ENCODE measurements around the gene MC2R.
A peak's percentile ranks its signal among the peaks of the same experiment; 100 is the strongest.

MC2R gene

GRCh38 chr18:13915995-13916431, 677 bp upstream of the MC2R start:
- DNase-seq (ENCODE audit: insufficient read length) = no peak
- no peak for TF ChIP-seq POLR2AphosphoS5 (IDR thresholded peaks at IDR 0.05; ENCODE audit: low read depth, low read length)
- TF ChIP-seq TAF1 (IDR thresholded peaks at IDR 0.05; ENCODE audit: borderline replicate concordance, low read depth, low read length) = no peak
- TF ChIP-seq POLR2A (IDR thresholded peaks at IDR 0.05; ENCODE audit: low read depth, low read length) = no peak
- no peak for FAIRE-seq

DNA sequence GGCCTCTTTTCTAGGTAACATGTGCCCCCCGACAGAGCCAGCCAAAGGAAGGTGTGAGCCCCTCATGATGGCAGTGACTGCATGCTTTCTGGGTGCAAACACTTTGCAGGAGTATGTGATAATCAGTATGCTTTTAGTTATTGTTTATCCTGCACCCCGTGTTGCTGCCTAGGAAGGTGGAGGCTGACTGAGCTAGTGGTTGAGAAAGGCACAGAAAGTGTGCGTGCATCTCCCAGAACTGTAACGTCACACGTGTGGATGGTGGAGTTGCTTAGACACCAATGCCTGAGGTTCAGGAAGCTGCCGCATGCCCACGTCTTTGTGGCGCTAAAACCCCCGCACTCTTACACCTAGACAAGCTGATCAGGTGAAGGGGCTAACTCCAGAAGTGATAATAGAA, 580 bp downstream of the MC2R start:
- no peak for FAIRE-seq
- DNase-seq (ENCODE audit: insufficient read length) = no peak
- no peak for TF ChIP-seq POLR2A (IDR thresholded peaks at IDR 0.05; ENCODE audit: low read depth, low read length)
- no peak for TF ChIP-seq POLR2AphosphoS5 (IDR thresholded peaks at IDR 0.05; ENCODE audit: low read depth, low read length)
- no peak for TF ChIP-seq TAF1 (IDR thresholded peaks at IDR 0.05; ENCODE audit: borderline replicate concordance, low read depth, low read length)

- FAIRE-seq = no peak
- DNase-seq (ENCODE audit: insufficient read length) = no peak
- TF ChIP-seq POLR2AphosphoS5 (IDR thresholded peaks at IDR 0.05; ENCODE audit: low read depth, low read length) (no peak), TAF1 (IDR thresholded peaks at IDR 0.05; ENCODE audit: borderline replicate concordance, low read depth, low read length) (no peak), POLR2A (IDR thresholded peaks at IDR 0.05; ENCODE audit: low read depth, low read length) (no peak)
Measured at GRCh38 chr18:13914170-13914569, 1.2 kb downstream of the MC2R start.

GRCh38 chr18:13913205-13913604, 2.1 kb downstream of the MC2R start:
- DNase-seq (ENCODE audit: insufficient read length) = no peak
- TF ChIP-seq TAF1 (IDR thresholded peaks at IDR 0.05; ENCODE audit: borderline replicate concordance, low read depth, low read length) = no peak
- no peak for TF ChIP-seq POLR2A (IDR thresholded peaks at IDR 0.05; ENCODE audit: low read depth, low read length)
- TF ChIP-seq POLR2AphosphoS5 (IDR thresholded peaks at IDR 0.05; ENCODE audit: low read depth, low read length) = no peak
- FAIRE-seq = no peak

- FAIRE-seq = no peak
- no peak for TF ChIP-seq POLR2AphosphoS5 (IDR thresholded peaks at IDR 0.05; ENCODE audit: low read depth, low read length)
- no peak for TF ChIP-seq TAF1 (IDR thresholded peaks at IDR 0.05; ENCODE audit: borderline replicate concordance, low read depth, low read length)
- TF ChIP-seq POLR2A (IDR thresholded peaks at IDR 0.05; ENCODE audit: low read depth, low read length) = no peak
- no peak for DNase-seq (ENCODE audit: insufficient read length)
Measured at GRCh38 chr18:13912601-13913000, 2.7 kb downstream of the MC2R start.

- TF ChIP-seq POLR2AphosphoS5 (IDR thresholded peaks at IDR 0.05; ENCODE audit: low read depth, low read length) = no peak
- TF ChIP-seq TAF1 (IDR thresholded peaks at IDR 0.05; ENCODE audit: borderline replicate concordance, low read depth, low read length) = no peak
- TF ChIP-seq POLR2A (IDR thresholded peaks at IDR 0.05; ENCODE audit: low read depth, low read length) = no peak
- no peak for DNase-seq (ENCODE audit: insufficient read length)
- no peak for FAIRE-seq
Measured at GRCh38 chr18:13910986-13911385, 4.3 kb downstream of the MC2R start.

DNA sequence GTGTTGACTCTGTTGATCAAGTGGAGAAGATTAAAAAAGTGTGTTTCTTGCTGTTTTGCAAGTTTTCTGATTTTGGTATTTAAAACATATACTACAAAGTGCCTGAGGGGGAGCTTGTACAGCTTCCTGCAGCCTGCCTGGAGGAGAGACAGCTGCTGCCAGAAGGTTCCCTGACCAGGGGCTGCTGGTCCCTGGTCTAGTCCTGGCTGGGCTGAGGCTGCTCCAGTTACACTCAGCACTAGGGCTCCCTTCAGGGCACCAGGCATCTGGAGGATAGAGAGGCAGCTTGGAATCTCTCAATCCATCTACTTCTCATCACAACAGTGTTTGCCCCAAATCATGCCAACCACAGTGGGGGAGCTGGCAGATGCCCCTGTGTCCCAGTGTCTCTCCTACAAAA, 4.8 kb downstream of the MC2R start:
- no peak for TF ChIP-seq POLR2A (IDR thresholded peaks at IDR 0.05; ENCODE audit: low read depth, low read length)
- no peak for TF ChIP-seq TAF1 (IDR thresholded peaks at IDR 0.05; ENCODE audit: borderline replicate concordance, low read depth, low read length)
- TF ChIP-seq POLR2AphosphoS5 (IDR thresholded peaks at IDR 0.05; ENCODE audit: low read depth, low read length) = no peak
- FAIRE-seq = no peak
- DNase-seq (ENCODE audit: insufficient read length) = no peak

DNA sequence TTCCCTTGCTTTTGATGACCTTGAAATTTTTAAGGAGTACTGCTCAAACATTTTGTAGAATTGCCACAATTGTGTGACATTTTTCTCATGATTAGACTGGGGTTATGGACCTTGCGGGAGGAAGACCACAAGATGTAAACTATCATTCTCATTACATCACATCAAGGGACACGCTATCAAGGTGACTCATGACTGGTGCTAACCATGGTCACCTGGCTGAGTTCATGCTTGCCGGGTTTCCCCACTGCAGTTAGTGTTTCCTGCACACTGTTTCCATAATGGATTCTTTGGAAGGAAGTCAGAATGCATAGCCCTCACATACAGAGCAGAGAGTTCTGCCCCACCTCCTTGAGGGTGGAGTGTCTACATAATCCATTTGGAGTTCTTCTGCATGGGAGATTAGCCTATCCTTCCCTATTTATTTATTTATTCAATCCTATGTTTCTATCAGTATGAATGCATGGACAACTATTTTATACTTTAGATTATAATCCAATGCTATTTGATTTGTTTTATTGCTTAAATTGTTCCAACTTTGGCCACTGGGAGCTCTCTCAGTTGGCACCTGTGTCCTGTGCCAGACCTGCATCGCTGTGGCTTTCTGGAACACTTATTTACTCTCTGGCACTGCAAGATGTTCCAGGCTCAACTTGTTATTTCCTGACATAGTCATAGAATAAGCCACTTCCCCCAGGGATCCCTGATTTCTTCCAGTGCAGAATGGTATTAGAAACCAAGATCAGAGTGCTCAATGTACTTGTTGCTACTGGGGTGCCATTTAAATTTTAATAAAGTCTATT, 6.0 kb downstream of the MC2R start:
- FAIRE-seq (no peak), DNase-seq (ENCODE audit: insufficient read length) (no peak)
- TF ChIP-seq POLR2AphosphoS5 (IDR thresholded peaks at IDR 0.05; ENCODE audit: low read depth, low read length) (no peak), TAF1 (IDR thresholded peaks at IDR 0.05; ENCODE audit: borderline replicate concordance, low read depth, low read length) (no peak), POLR2A (IDR thresholded peaks at IDR 0.05; ENCODE audit: low read depth, low read length) (no peak)

- FAIRE-seq (no peak), DNase-seq (ENCODE audit: insufficient read length) (no peak)
- TF ChIP-seq POLR2A (IDR thresholded peaks at IDR 0.05; ENCODE audit: low read depth, low read length) (no peak), POLR2AphosphoS5 (IDR thresholded peaks at IDR 0.05; ENCODE audit: low read depth, low read length) (no peak), TAF1 (IDR thresholded peaks at IDR 0.05; ENCODE audit: borderline replicate concordance, low read depth, low read length) (no peak)
Measured at GRCh38 chr18:13900633-13901032, 14.7 kb downstream of the MC2R start.

DNA sequence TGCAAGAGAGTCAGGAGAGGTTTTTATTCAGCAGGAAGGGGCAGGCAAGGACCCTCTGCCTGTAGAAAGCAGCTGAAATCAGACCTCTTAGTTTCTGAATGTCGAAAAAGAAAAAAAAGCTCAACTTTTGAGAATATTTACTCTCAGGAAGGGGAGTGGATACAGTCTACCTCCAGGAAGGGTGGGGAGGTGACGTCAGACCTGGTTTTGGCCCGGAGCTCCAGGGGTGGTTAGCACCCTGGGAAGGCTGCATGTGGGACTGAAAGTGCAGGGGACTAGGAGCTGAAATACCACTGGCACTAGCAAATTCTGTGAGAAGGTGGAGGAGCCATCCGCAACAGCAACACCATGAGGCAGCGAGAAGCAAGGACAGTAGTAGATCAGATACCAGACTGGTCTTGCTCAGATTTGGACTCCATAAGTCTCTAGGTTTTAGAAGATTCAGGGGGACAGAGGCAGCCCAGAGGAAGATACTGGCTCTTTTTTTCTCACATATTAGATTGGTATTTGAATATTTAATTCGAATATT, 19.8 kb downstream of the MC2R start:
- no peak for TF ChIP-seq POLR2AphosphoS5 (IDR thresholded peaks at IDR 0.05; ENCODE audit: low read depth, low read length)
- no peak for TF ChIP-seq TAF1 (IDR thresholded peaks at IDR 0.05; ENCODE audit: borderline replicate concordance, low read depth, low read length)
- no peak for TF ChIP-seq POLR2A (IDR thresholded peaks at IDR 0.05; ENCODE audit: low read depth, low read length)
- FAIRE-seq = no peak
- no peak for DNase-seq (ENCODE audit: insufficient read length)

GRCh38 chr18:13894531-13894930, 20.8 kb downstream of the MC2R start:
- FAIRE-seq (no peak), DNase-seq (ENCODE audit: insufficient read length) (no peak)
- TF ChIP-seq TAF1 (IDR thresholded peaks at IDR 0.05; ENCODE audit: borderline replicate concordance, low read depth, low read length) (no peak), POLR2A (IDR thresholded peaks at IDR 0.05; ENCODE audit: low read depth, low read length) (no peak), POLR2AphosphoS5 (IDR thresholded peaks at IDR 0.05; ENCODE audit: low read depth, low read length) (no peak)

GRCh38 chr18:13893418-13893760, 21.9 kb downstream of the MC2R start:
- DNase-seq (ENCODE audit: insufficient read length) (peak; percentile 46), FAIRE-seq (peak; percentile 96)
- no peak for TF ChIP-seq TAF1 (IDR thresholded peaks at IDR 0.05; ENCODE audit: borderline replicate concordance, low read depth, low read length)
- TF ChIP-seq POLR2A (IDR thresholded peaks at IDR 0.05; ENCODE audit: low read depth, low read length) = no peak
- no peak for TF ChIP-seq POLR2AphosphoS5 (IDR thresholded peaks at IDR 0.05; ENCODE audit: low read depth, low read length)

Measured in GM12892 (cell line).